SH-SY5Y (cell line): Measurements from ENCODE around the gene DNAJB1.
A peak's percentile ranks its signal among the peaks of the same experiment; 100 is the strongest.

Experiments
- GATA2 ChIP-seq: IDR thresholded peaks from 2 replicates; pipeline ENCODE4 v1.6.1; 2011; ENCODE audit warnings: mild to moderate bottlenecking, low read depth, low read length
- GATA3 ChIP-seq: IDR thresholded peaks from 2 replicates; pipeline ENCODE4 v1.6.1; 2011; ENCODE audit warnings: low read depth, mild to moderate bottlenecking, low read length, moderate library complexity

The DNAJB1 gene

DNA sequence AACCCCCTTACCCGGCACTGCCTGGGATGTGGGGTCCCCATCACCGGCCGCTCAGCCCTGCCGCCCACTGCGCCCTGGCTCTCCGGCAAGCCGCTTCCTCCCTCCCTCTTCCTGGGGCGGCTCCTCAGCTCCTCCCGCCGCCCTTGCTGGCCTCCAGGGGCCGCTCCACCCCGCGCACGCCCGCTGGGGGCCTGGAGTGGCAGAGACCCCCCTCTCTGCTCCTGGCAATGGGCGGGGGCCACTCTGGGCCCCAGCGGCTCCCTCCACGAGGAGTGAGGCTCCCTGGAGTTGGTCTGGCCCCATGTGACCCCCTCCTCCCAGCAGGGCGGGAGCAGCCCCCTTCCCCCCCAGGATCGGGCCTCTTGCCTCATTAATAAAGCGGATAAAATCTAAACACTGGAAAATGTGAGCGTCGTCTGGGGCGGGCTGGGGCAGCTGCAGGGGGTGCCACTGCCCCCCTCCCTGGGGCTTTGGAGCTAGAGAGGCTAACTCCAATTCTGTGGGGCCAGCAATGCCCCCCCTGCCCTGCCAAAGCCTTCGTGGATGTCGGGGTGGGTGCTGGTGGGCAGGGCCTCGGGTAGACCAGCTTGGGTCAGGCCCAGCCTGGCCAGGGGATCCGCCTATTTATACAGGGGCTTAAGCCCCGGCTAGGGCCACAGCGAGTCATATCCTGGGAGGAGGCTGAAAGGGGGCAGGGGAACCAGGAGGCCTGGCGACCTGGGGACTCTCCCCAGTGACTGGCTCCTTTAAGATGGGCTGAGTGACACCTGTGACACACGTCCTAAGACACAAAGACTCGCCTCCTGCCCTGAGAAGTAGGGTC, 42.7 kb downstream of the DNAJB1 start, which contains the start of gene PTGER1:
Gene PTGER1 (minus strand): TSS at position 104 of the 823 bp plus-strand sequence. CDS start 1,034 bp downstream, outside the sequence.
- TF ChIP-seq GATA3 (no peak), GATA2 (0 out of 2 replicates have a peak, but pooled peaks have one; percentile 15)

DNA sequence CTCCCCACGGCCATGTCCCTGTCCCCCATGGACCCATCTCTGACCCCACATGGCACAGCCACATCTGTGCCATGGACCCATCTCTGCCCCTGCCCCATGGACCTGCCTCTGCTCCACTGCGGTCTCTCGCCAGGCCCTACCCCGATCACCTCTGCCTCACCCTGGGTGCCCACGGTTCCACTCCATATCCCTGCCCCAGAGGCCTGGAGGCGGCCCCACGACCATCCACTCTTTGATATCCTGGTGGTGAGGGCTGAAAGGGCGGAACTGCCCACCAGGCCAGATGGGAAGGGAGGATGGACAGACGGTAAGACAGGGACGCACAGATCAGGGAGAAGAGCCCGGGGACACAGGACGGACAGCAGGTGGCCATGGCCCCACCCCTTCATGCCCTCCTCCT, 43.4 kb downstream of the DNAJB1 start:
- no peak for TF ChIP-seq GATA3
- no peak for TF ChIP-seq GATA2

- TF ChIP-seq GATA2 (no peak), GATA3 (no peak)
Measured at GRCh38 chr19:14473978-14474578, 44.1 kb downstream of the DNAJB1 start.

GRCh38 chr19:14473073-14473977, 44.9 kb downstream of the DNAJB1 start:
- no peak for TF ChIP-seq GATA3
- TF ChIP-seq GATA2: no peak

DNA sequence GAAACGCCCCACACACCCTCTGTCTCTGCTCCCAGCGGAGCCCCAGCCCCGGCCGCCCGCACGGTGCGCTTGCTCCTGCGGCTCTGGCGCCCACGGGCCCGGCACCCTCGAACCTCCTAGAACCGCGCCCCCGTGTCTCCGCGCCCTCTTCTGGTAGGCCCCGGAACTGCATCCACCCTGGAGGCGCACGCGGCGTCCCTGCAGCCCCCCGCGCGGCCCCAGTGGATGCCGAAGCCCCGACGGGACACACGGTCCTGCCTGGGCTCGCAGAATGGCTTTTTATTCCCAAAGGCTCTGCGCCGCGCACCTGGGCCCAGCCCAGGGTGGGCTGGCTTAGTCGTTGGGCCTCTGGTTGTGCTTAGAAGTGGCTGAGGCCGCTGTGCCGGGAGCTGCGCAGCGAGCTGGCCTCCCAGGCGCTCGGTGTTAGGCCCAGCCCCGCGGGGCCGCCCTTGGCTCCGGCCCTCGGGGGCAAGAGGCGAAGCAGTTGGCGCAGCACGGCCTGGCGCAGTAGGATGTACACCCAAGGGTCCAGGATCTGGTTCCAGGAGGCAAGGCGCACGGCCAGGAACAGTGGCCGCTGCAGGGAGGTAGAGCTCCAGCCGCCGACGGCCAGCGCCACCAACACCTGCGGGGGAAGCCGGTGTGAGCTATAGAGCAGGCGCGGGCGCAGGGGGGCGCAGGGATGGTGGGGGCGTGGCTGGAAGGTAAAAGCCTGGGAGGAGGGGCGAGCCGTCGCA, 45.8 kb downstream of the DNAJB1 start:
- TF ChIP-seq GATA3 (no peak), GATA2 (no peak)

DNA sequence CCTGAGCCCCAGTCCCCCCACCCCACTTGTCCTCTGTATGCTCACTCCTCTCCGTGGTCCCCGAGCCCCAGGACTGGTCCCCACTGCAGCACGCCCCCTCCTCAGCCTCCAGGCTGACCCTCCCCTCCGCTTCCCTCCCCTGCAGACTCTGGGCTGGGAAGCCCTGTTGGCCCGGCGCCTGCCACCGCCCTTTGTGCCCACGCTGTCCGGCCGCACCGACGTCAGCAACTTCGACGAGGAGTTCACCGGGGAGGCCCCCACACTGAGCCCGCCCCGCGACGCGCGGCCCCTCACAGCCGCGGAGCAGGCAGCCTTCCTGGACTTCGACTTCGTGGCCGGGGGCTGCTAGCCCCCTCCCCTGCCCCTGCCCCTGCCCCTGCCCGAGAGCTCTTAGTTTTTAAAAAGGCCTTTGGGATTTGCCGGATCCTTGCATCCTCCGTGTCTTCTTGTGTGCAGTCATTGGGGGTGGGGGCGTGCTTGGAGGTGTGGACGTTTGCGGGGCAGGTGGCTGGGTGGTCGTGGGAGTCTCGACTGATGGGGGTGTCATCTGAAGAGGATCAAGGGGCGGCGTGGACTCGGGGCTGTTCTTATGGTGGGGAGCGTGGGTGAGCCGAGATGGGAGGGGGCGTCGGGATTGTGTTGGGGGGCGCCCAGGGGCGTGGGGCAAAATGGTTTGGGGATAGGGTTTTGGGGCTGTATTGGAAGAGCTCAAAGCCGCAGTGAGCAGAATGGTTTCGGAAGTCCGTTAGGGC, 46.6 kb downstream of the DNAJB1 start:
- TF ChIP-seq GATA3 (no peak), GATA2 (no peak)

DNA sequence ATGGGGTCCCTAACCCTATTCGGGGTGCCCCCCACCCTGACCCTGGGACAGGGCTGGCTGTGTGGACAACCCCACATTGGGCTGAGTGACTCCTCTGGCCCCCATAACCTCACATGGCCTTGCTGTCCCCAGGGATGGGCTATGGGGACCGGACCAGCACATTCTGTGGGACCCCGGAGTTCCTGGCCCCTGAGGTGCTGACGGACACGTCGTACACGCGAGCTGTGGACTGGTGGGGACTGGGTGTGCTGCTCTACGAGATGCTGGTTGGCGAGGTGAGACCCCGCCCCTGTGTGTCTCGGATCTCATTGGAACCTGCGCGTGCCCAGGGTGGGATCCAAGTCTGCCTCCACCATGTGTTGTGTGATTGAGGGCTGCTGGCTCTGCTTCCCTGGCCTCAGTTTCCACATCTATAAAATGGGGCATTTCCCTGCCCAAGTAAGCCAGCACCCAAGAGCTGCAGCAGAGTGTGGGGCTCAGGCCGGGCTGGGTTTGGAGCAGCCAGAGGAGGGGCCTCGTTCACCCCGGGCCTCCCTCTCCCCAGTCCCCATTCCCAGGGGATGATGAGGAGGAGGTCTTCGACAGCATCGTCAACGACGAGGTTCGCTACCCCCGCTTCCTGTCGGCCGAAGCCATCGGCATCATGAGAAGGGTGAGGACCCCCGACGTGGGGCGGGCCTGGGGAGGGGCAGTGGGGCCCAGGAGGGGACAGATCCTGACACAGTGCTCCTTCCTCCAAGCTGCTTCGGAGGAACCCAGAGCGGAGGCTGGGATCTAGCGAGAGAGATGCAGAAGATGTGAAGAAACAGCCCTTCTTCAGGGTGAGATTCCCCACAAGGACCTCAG, 47.9 kb downstream of the DNAJB1 start:
- no peak for TF ChIP-seq GATA2
- TF ChIP-seq GATA3: no peak

DNA sequence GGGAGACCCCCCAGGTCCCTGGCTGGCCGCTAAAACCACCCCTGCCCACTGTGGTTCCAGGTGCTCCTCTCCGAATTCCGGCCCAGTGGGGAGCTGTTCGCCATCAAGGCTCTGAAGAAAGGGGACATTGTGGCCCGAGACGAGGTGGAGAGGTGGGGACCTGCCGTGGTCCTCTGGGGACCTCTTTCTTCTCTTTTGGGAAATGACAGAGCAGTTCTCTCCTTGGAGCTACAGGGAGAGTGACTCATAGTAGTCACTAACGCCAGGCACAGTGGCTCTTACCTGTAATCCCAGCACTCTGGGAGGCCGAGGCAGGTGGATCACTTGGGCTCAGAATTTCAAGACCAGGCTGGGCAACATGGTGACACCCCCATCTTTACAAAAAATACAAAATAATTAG, 50.4 kb downstream of the DNAJB1 start:
- TF ChIP-seq GATA2 (no peak), GATA3 (no peak)

DNA sequence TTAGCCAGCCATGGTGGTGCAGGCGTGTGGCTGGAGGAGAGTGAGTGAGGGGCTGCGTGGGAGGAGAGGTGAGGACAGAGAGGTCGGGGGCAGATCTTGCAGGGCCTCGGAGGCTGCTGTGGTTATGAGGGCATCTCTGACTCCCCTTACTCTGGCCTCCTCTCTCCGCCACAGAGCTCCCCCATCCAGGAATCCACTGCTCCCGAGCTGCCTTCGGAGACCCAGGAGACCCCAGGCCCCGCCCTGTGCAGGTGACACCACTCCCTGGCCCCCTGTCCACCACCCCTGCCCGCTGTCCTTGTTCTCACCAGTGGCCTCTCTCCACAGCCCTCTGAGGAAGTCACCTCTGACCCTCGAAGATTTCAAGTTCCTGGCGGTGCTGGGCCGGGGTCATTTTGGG, 50.8 kb downstream of the DNAJB1 start:
- TF ChIP-seq GATA3 (no peak), GATA2 (no peak)
